ENCODE data around the gene BCL6B.

Gene BCL6B

DNA sequence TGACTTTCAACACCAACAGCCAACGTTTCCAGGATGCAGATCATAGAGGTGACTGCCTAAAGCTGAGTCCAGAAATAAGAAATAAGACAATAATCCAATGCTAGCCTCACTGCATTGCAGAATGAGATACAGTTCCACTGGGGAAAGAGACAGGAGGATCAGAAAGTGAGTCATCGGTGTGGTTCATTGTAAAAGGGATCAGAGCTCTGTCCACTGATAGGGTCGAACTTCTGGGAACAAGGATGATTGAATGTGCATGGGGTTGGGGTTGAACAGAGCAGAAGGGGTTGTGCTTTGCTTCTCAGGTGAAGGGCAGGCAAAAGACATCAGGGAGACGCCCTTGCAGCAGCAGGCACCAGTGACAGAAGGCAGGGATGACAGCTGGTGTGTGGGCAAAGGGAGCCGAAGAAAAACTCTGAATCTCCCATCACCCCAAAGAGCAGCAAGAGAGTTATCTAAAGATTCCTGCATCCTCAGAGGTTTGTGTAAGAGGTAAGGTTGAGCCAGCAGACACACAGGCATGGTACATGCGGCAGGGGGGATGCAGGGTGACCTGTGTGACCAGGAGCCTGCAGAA lies 40.8 kb downstream of the BCL6B start:
- DNase-seq: no peak

DNA sequence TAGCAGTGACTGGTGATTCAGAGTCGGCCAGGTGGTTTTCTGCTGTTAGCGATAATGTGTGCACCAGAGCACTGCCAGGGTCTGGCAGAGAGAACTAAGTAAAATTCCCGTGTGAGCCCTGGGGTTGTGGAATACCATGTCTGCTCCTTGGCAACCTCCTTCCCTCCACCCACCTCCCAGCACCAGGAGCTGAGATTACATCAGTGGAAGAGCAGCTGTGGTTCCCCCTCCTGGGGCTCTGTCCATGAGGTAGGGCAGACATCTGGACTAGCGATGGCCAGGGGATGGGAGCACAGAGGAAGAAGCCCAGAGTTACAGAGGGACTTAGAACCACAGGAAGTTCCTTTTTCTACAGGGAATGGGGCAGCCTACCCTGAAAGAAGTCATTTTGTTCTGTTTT lies 41.4 kb downstream of the BCL6B start:
- no peak for DNase-seq

DNA sequence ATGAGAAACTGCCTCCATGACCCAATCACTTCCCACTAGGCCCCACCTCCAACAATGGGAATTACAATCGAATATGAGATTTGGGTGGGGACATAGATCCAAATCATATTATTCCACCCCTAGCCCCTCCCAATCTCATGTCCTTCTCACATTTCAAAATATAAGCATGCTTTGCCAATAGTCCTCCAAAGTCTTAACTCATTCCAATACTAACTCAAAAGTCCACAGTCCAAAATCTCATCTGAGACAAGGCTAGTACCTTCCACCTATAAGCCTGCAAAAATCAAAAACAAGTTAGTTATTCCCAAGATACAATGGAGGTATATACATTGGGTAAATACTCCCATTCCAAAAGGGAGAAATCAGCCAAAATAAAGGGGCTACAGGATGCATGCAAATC lies 44.3 kb downstream of the BCL6B start:
- no peak for DNase-seq

DNA sequence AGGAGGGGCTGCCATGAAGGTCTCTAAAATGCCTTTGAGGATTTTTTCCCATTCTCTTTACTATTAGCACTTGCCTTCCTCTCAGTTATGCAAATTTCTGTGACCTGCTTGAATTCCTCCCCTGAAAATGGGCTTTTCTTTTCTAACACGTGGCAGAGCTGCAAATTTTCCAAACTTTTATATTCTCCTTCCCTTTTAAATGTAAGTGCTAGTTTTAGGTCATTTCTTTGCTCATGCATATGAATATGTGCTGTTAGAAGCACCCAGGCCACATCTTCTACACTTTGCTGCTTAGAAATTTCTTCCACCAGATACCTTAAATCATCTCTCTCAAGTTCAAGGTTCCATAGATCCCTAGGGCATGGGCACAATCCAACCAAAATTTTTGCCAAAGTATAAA lies 45.4 kb downstream of the BCL6B start:
- no peak for DNase-seq

- DNase-seq: no peak
These were observed 47.9 kb downstream of the BCL6B start for GRCh38 chr17:7070712-7071111.

- DNase-seq: no peak
These were observed 49.6 kb downstream of the BCL6B start for GRCh38 chr17:7072406-7072805.

- DNase-seq: no peak
These were observed 52.1 kb downstream of the BCL6B start for GRCh38 chr17:7074931-7075330.

DNA sequence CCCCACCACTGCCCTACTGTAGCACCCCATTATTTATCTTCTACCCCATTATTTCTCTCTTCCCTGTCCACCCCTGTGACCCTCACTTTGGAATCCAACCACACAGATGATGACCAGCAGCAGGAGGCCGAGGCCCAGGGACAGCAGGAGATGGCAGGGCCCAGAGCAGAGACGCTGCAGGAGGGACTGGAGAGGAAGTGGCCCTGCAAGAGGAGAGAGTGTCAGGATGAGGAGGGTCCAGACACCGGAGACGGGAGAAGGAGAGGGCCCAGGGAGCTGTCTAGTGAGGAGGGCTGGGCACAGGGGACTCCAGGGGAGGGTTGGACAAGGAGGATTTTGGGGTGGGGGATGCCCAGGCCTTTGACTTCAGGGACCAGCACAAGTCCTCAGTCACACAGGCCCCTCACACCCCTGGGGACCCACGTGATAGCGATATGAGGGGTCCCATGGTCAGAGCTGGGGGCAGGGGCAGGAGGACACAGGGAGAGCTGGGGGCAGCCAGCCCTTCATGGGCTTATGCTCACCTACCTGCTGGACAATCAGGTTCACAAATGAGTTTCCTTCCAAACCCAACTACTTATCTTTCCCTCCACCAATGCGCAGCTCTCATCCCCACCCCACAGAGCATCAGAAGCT lies 55.2 kb downstream of the BCL6B start:
- no peak for DNase-seq

GRCh38 chr17:7078711-7079110 lies 55.9 kb downstream of the BCL6B start:
- DNase-seq: no peak

Measured in NCI-H1417 treated with DMSO at 0.1 percent for 48 hours (cell line).